Epidermal melanocyte (primary cell): Measurements from ENCODE around the gene FBXL16.

Experiments
- DNase-seq: peaks from one replicate; pipeline ENCODE4 v3.0.0; 2011; ENCODE audit warnings: low spot score; ENCODE audit not compliant: insufficient read length

Gene FBXL16

GRCh38 chr16:662597-662996, 43.0 kb downstream of the FBXL16 start:
- no peak for DNase-seq

- no peak for DNase-seq
Observed at GRCh38 chr16:662095-662494, 43.5 kb downstream of the FBXL16 start.

- DNase-seq = no peak
Observed at GRCh38 chr16:661184-661821, 44.3 kb downstream of the FBXL16 start.

- DNase-seq = peak; percentile 84
Observed at GRCh38 chr16:660459-661183, 45.0 kb downstream of the FBXL16 start.

GRCh38 chr16:660132-660458, 45.5 kb downstream of the FBXL16 start:
- DNase-seq = no peak

GRCh38 chr16:659618-660017, 46.0 kb downstream of the FBXL16 start:
- DNase-seq = no peak

- no peak for DNase-seq
Observed at GRCh38 chr16:658679-659571, 46.7 kb downstream of the FBXL16 start.

- no peak for DNase-seq
Observed at GRCh38 chr16:657487-657886, 48.1 kb downstream of the FBXL16 start.

GRCh38 chr16:654034-654433, 51.6 kb downstream of the FBXL16 start:
- DNase-seq = no peak

GRCh38 chr16:652454-653305, 52.9 kb downstream of the FBXL16 start:
- no peak for DNase-seq

GRCh38 chr16:651844-652243, 53.8 kb downstream of the FBXL16 start:
- no peak for DNase-seq

GRCh38 chr16:649631-650030, 56.0 kb downstream of the FBXL16 start:
- DNase-seq = no peak

GRCh38 chr16:648781-649589, 56.6 kb downstream of the FBXL16 start, which contains the start of gene WDR90:
WDR90 (plus strand) TSS chr16:649365; CDS start chr16:649417, 52 bp downstream.
- DNase-seq = peak; percentile 100

GRCh38 chr16:648071-648780, 57.4 kb downstream of the FBXL16 start:
- no peak for DNase-seq

GRCh38 chr16:647173-647902, 58.3 kb downstream of the FBXL16 start:
- DNase-seq = no peak

GRCh38 chr16:646679-647172, 58.9 kb downstream of the FBXL16 start:
- no peak for DNase-seq

GRCh38 chr16:645852-646678, 59.5 kb downstream of the FBXL16 start:
- DNase-seq = no peak

- DNase-seq = no peak
Observed at GRCh38 chr16:644556-644955, 61.0 kb downstream of the FBXL16 start.
